Measurements from ENCODE around the gene MYO18A.

DNA sequence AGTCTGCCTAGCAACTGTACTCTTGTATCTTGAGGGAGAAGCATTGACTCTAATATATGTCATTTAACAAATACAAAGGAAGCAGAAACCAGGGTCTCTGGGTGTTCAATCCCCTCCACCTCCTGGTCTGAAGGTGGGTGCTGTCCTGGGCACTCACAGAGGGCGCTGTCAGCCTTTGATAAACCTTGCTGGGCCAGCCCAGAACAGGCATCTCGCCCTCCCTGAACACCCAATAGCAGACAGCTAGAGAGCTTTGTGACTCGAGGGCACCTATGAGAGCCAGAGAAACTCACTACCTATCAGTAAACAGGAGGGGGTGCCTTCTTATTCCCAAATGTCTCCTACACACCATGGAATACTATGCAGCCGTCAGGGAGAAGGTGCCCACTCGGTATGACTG, 143.6 kb downstream of the MYO18A start:
- TF ChIP-seq, protein P1, sequence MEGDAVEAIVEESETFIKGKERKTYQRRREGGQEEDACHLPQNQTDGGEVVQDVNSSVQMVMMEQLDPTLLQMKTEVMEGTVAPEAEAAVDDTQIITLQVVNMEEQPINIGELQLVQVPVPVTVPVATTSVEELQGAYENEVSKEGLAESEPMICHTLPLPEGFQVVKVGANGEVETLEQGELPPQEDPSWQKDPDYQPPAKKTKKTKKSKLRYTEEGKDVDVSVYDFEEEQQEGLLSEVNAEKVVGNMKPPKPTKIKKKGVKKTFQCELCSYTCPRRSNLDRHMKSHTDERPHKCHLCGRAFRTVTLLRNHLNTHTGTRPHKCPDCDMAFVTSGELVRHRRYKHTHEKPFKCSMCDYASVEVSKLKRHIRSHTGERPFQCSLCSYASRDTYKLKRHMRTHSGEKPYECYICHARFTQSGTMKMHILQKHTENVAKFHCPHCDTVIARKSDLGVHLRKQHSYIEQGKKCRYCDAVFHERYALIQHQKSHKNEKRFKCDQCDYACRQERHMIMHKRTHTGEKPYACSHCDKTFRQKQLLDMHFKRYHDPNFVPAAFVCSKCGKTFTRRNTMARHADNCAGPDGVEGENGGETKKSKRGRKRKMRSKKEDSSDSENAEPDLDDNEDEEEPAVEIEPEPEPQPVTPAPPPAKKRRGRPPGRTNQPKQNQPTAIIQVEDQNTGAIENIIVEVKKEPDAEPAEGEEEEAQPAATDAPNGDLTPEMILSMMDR (IDR thresholded peaks at IDR 0.05; ENCODE audit: insufficient read depth, low read length): no peak
- no peak for TF ChIP-seq POLR2AphosphoS5 (IDR thresholded peaks at IDR 0.05; ENCODE audit: low read depth)
